ENCODE data around the gene EXOC3. TPM values are rescaled to one million over a fixed set of nuclear protein-coding genes. Genes with fewer than 3 reads are reported as not detected.

EXOC3 gene
- polyA plus RNA-seq, 3 donors, result 33.2 to 59.7 (median 53.8) TPM

DNA sequence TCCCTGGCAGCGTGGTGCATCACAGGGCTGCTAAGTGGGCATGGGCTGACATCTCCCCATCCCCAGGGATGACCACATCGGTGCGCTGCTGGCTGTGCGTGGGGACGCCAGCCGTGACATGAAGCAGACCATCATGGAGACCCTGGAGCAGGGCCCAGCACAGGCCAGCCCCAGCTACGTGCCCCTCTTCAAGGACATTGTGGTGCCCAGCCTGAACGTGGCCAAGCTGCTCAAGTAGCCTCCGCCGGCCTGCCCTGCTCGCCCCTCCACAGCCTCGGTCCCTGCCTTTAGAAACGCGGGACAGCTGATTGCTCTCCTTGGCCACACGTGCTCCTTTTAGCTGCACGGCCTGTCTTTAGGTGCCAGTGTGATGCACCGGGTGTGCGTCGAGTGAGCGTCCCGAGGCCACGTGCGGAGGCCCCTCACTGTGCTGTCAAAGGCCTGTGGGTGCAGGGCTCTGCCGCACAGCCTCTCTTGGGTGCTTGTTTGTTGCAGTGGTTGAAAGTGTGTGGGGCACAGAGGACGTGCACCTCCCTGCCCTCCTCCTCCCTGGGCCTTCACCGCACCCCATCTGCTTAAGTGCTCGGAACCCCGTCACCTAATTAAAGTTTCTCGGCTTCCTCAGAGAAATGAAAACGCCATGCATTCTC, 23.8 kb downstream of the EXOC3 start:
- 96% methylated on average over 22 of the region's 30 CpGs for WGBS (ENCODE audit: insufficient coverage)
- Mint-ChIP-seq H3K36me3 (peaks cover 52 to 64% of the 10 kb centered on the region in 2 donors), H3K4me1 (peaks cover 7% of the 10 kb centered on the region), H3K27ac (no peak overlapping the region), H3K4me3 (no peak overlapping the region), H3K9me3 (no peaks in the 10 kb centered on the region), H3K27me3 (ENCODE audit: low read depth in 3 of 3) (no peaks in the 10 kb centered on the region)
- no peak for TF ChIP-seq CTCF (IDR thresholded peaks at IDR 0.05)
- no peak overlapping the region for H3K27ac ChIP-seq (ENCODE audit: low read depth in 1 of 2, low read length in 2 of 2)
- H3K4me2 ChIP-seq (replicated peaks; ENCODE audit: extremely low read depth, low read length, poor library complexity, severe bottlenecking), result no peak overlapping the region
- no peak for DNase-seq
- H2AFZ ChIP-seq (ENCODE audit: insufficient read depth, low read depth, low read length, poor library complexity, severe bottlenecking), result no peak overlapping the region
- H3K27me3 ChIP-seq (ENCODE audit: control insufficient read depth in 2 of 2, insufficient read depth in 2 of 2, low read length in 2 of 2), result no peaks in the 10 kb centered on the region
- H3K79me2 ChIP-seq (ENCODE audit: insufficient read depth, low read length), result no peaks in the 10 kb centered on the region
- peaks cover 1 to 9% of the 10 kb centered on the region in 2 donors for H3K4me1 ChIP-seq (ENCODE audit: control insufficient read depth in 1 of 2, insufficient read depth in 2 of 2, low read length in 2 of 2)
- H3K4me3 ChIP-seq (replicated peaks in 1 of 3; ENCODE audit: low read depth in 2 of 3, low read length in 3 of 3), result no peak overlapping the region
- no peak overlapping the region for H3K9ac ChIP-seq (ENCODE audit: insufficient read depth, low read length, poor library complexity, severe bottlenecking)
- no peaks in the 10 kb centered on the region for H3K9me3 ChIP-seq (replicated peaks in 1 of 2; ENCODE audit: control insufficient read depth in 1 of 2, insufficient read depth in 1 of 2, low read length in 2 of 2)
- intact Hi-C loops (cut with micrococcal nuclease), result no loop called here
- peaks cover 54% of the 10 kb centered on the region in 2 donors for H3K36me3 ChIP-seq (replicated peaks in 1 of 2; ENCODE audit: control insufficient read depth in 1 of 2, insufficient read depth in 2 of 2, low read length in 2 of 2)
- H4K20me1 ChIP-seq (ENCODE audit: insufficient read depth, low read length), result peaks cover 6% of the 10 kb centered on the region

DNA sequence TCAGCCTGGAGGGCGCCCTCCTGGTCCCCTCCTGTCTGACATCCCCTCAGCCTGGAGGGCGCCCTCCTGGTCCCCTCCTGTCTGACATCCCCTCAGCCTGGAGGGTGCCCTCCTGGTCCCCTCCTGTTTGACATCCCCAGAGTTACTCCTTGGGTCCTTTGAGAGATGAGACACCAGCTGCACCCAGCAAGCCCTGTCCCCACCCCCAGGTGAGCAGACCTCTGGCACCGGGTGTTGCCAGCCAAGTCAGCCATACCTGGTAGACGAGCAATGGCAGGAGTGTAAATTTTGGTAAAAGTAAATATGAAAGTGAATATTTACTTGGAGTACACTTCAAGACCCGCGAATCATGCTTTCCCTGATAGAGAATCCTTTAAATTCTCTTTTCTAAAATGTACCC, 25.4 kb downstream of the EXOC3 start:
- Mint-ChIP-seq H3K27ac (no peak overlapping the region), H3K4me3 (no peak overlapping the region), H3K4me1 (peaks cover 11% of the 10 kb centered on the region), H3K9me3 (no peaks in the 10 kb centered on the region), H3K27me3 (ENCODE audit: low read depth in 3 of 3) (peaks cover 0 to 2% (median 0%) of the 10 kb centered on the region in 3 donors), H3K36me3 (peaks cover 39 to 48% of the 10 kb centered on the region in 2 donors)
- H4K20me1 ChIP-seq (ENCODE audit: insufficient read depth, low read length), result peaks cover 11% of the 10 kb centered on the region
- H3K27ac ChIP-seq (ENCODE audit: low read depth in 1 of 2, low read length in 2 of 2), result no peak overlapping the region
- peaks cover 11 to 21% of the 10 kb centered on the region in 2 donors for H3K4me1 ChIP-seq (ENCODE audit: control insufficient read depth in 1 of 2, insufficient read depth in 2 of 2, low read length in 2 of 2)
- TF ChIP-seq CTCF (IDR thresholded peaks at IDR 0.05), result no peak
- H3K4me3 ChIP-seq (replicated peaks in 1 of 3; ENCODE audit: low read depth in 2 of 3, low read length in 3 of 3), result no peak overlapping the region
- H3K36me3 ChIP-seq (replicated peaks in 1 of 2; ENCODE audit: control insufficient read depth in 1 of 2, insufficient read depth in 2 of 2, low read length in 2 of 2), result peaks cover 38 to 39% of the 10 kb centered on the region in 2 donors
- no peak for DNase-seq
- no peaks in the 10 kb centered on the region for H3K9me3 ChIP-seq (replicated peaks in 1 of 2; ENCODE audit: control insufficient read depth in 1 of 2, insufficient read depth in 1 of 2, low read length in 2 of 2)
- intact Hi-C loops (cut with micrococcal nuclease), result no loop called here
- H3K79me2 ChIP-seq (ENCODE audit: insufficient read depth, low read length), result no peaks in the 10 kb centered on the region
- no peaks in the 10 kb centered on the region for H3K27me3 ChIP-seq (ENCODE audit: control insufficient read depth in 2 of 2, insufficient read depth in 2 of 2, low read length in 2 of 2)
- no peak overlapping the region for H3K9ac ChIP-seq (ENCODE audit: insufficient read depth, low read length, poor library complexity, severe bottlenecking)
- H3K4me2 ChIP-seq (replicated peaks; ENCODE audit: extremely low read depth, low read length, poor library complexity, severe bottlenecking), result no peak overlapping the region
- no peak overlapping the region for H2AFZ ChIP-seq (ENCODE audit: insufficient read depth, low read depth, low read length, poor library complexity, severe bottlenecking)
- WGBS (ENCODE audit: insufficient coverage), result no CpG with 5 or more reads among the region's 6 CpGs
